Ishikawa (cell line): ENCODE measurements around the gene HS3ST6.

Source experiments
- CEBPB ChIP-seq: IDR thresholded peaks from 2 replicates; pipeline ENCODE4 v1.6.1; 2012
- CREB1 ChIP-seq: IDR thresholded peaks from 2 replicates; pipeline ENCODE4 v1.6.1; 2012; ENCODE audit warnings: low read depth
- EGR1 ChIP-seq: IDR thresholded peaks from 2 replicates; pipeline ENCODE4 v1.6.1; 2012
- EP300 ChIP-seq: IDR thresholded peaks from 2 replicates; pipeline ENCODE4 v1.6.1; 2012; ENCODE audit warnings: borderline replicate concordance
- FOXM1 ChIP-seq: IDR thresholded peaks from 2 replicates; pipeline ENCODE4 v1.6.1; 2012; ENCODE audit warnings: low read depth, borderline replicate concordance
- NFIC ChIP-seq: IDR thresholded peaks from 2 replicates; pipeline ENCODE4 v1.6.1; 2012
- RAD21 ChIP-seq: IDR thresholded peaks from 2 replicates; pipeline ENCODE4 v1.6.1; 2012; ENCODE audit warnings: low read depth
- REST ChIP-seq: IDR thresholded peaks from 2 replicates; pipeline ENCODE4 v1.6.1; 2012; ENCODE audit warnings: low read depth, mild to moderate bottlenecking
- TAF1 ChIP-seq: IDR thresholded peaks from 2 replicates; pipeline ENCODE4 v1.6.1; 2012; ENCODE audit warnings: low read depth, mild to moderate bottlenecking
- TCF12 ChIP-seq: IDR thresholded peaks from 2 replicates; pipeline ENCODE4 v1.6.1; 2012; ENCODE audit warnings: low read depth
- TEAD4 ChIP-seq: IDR thresholded peaks from 2 replicates; pipeline ENCODE4 v1.6.1; 2012
- USF1 ChIP-seq: IDR thresholded peaks from 2 replicates; pipeline ENCODE4 v1.6.1; 2012
- YY1 ChIP-seq: IDR thresholded peaks from 2 replicates; pipeline ENCODE4 v1.6.1; 2012; ENCODE audit warnings: low read depth
- ZBTB7A ChIP-seq: IDR thresholded peaks from 2 replicates; pipeline ENCODE4 v1.6.1; 2012; ENCODE audit warnings: low read depth
- TF ChIP-seq, protein P1 (sequence below): IDR thresholded peaks from 2 replicates; pipeline ENCODE4 v1.6.1; 2012

HS3ST6 gene

DNA sequence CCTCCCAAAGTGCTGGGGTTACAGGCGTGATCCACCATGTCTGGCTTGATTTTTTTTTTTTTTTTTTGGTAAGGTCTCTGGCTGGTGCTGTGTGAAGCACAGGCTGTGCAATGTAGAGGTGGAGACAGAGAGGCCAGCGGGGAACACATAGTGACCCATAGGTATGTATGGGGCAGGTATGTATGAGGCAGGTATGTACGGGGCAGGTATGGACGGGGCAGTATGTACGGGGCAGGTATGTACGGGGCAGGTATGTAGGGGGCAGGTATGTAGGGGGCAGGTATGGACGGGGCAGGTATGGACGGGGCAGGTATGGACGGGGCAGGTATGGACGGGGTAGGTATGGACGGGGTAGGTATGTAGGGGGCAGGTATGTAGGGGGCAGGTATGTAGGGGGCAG lies 31.3 kb upstream of the HS3ST6 start:
- TF ChIP-seq TCF12 = no peak
- no peak for TF ChIP-seq CEBPB
- no peak for TF ChIP-seq TEAD4
- TF ChIP-seq FOXM1 = no peak
- TF ChIP-seq REST = no peak
- no peak for TF ChIP-seq CREB1
- TF ChIP-seq ZBTB7A = no peak
- no peak for TF ChIP-seq TAF1

DNA sequence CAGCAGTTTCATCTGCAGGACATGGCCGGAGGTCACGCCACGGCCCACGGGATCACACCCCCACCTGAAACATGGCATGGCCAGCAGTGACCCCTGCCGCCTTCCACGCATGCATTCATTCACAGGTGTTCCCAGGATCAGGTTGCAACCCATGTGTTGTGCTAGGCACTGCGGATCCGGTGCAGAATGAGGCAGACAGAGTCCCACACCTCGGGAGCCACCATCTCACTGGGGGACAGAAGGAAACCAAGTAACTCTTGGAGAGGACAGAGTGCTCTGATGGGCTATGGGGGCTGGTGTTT lies 29.1 kb upstream of the HS3ST6 start:
- TF ChIP-seq FOXM1 = no peak
- TF ChIP-seq TCF12 = no peak
- no peak for TF ChIP-seq RAD21
- TF ChIP-seq EGR1 = no peak
- TF ChIP-seq, protein P1, sequence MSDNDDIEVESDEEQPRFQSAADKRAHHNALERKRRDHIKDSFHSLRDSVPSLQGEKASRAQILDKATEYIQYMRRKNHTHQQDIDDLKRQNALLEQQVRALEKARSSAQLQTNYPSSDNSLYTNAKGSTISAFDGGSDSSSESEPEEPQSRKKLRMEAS = no peak
- no peak for TF ChIP-seq NFIC
- TF ChIP-seq TEAD4 = no peak
- TF ChIP-seq EP300 = no peak
- no peak for TF ChIP-seq USF1
- TF ChIP-seq ZBTB7A = no peak
- no peak for TF ChIP-seq CREB1
- no peak for TF ChIP-seq YY1
- no peak for TF ChIP-seq TAF1
- TF ChIP-seq REST = no peak

- no peak for TF ChIP-seq TCF12
- TF ChIP-seq NFIC = no peak
- TF ChIP-seq RAD21 = no peak
- TF ChIP-seq, protein P1 = no peak
- TF ChIP-seq ZBTB7A = no peak
- no peak for TF ChIP-seq FOXM1
- TF ChIP-seq EP300 = no peak
- TF ChIP-seq USF1 = no peak
- TF ChIP-seq EGR1 = no peak
- TF ChIP-seq CEBPB = no peak
- no peak for TF ChIP-seq YY1
- TF ChIP-seq REST = no peak
Measured at GRCh38 chr16:1946495-1947368, 28.5 kb upstream of the HS3ST6 start.

DNA sequence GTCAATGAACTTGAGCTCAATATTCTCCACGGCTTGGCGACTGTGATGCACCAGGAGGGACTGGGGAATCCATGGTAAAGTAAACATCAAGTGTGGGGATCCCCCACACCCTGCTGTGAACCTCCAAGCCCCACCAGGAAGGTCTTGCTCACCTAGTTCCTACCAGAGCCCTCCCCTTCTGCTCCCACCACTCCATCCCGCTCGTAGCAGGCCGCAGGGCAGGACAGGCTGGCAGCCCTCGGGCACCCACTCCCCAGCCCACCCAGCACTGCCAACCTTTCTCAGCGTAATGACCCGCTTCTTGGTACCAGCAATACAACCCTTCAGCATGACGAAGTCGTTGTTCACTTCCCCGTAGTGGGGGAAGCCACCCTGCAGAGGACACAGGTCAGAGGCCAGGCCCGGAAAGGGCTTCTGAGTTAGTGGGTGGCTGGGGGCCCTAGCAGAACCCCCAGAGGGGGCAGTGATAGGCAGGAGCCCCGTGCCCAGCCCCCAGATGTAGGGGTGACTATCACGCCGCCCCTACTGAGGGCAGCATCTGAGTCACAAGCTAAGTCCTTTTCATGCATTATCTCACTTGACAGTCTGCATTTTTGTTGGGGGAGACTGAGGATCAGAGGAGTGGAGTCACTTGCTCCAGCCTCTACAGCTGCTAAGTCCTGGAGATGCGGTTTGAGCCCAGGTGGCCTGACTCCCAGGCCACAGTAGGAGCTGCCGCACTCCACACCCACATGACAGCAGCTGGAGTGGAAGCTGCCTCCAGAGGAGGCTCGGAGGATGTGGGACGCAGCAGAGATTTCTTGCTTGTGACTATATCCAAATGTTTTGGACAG lies 27.6 kb upstream of the HS3ST6 start:
- TF ChIP-seq CREB1 = no peak
- no peak for TF ChIP-seq REST
- no peak for TF ChIP-seq ZBTB7A
- TF ChIP-seq TAF1 = no peak
- TF ChIP-seq, protein P1 = no peak
